ENCODE data around the gene PRM1.

- no peak for TF ChIP-seq SREBF2 (IDR thresholded peaks at IDR 0.05)
- TF ChIP-seq CHD2 (IDR thresholded peaks at IDR 0.05; ENCODE audit: low read length, partially characterized antibody): no peak
- TF ChIP-seq RCOR1 (IDR thresholded peaks at IDR 0.05; ENCODE audit: low read depth, low read length): no peak
- TF ChIP-seq MAFK (IDR thresholded peaks at IDR 0.05; ENCODE audit: partially characterized antibody): no peak
- TF ChIP-seq CTCF (IDR thresholded peaks at IDR 0.05): no peak
- TF ChIP-seq RNF2 (IDR thresholded peaks at IDR 0.05; ENCODE audit: borderline replicate concordance, low read depth): no peak
- no peak for TF ChIP-seq RAD21 (conservative IDR thresholded peaks at IDR 0.05 in 1 of 2, IDR thresholded peaks at IDR 0.05 in 1 of 2)
- no peak for TF ChIP-seq RFX5 (IDR thresholded peaks at IDR 0.05)
- TF ChIP-seq EHMT2 (IDR thresholded peaks at IDR 0.05; ENCODE audit: low read depth): no peak
- no peak for TF ChIP-seq TP53 (CRISPR knock-in tag; IDR thresholded peaks at IDR 0.05)
- no peak for TF ChIP-seq REST (IDR thresholded peaks at IDR 0.05)
- no peak for TF ChIP-seq POLR2A (IDR thresholded peaks at IDR 0.05; ENCODE audit: low read length)
These were observed 4.1 kb downstream of the PRM1 start for GRCh38 chr16:11276896-11277593.
